Mammary microvascular endothelial cell (primary cell): ENCODE measurements around the gene CCL8. TPM values are rescaled to one million over a fixed set of nuclear protein-coding genes. Genes with fewer than 3 reads are reported as not detected.

Experiments used
- total RNA-seq: library from RNA; depleted of rRNA; stranded (reverse); fragments of >200 nt; gene quantifications from 2 replicates; pipeline ENCODE4 v1.2.3, GENCODE V29; 2015

The CCL8 gene
- not detected in 2 replicates for total RNA-seq

DNA sequence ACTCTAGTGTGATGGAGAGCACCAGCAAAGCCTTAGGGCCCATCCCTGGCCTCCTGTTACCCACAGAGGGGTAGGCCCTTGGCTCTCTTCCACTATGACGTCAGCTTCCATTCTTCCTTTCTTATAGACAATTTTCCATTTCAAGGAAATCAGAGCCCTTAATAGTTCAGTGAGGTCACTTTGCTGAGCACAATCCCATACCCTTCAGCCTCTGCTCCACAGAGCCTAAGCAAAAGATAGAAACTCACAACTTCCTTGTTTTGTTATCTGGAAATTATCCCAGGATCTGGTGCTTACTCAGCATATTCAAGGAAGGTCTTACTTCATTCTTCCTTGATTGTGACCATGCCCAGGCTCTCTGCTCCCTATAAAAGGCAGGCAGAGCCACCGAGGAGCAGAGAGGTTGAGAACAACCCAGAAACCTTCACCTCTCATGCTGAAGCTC lies at the start of gene CCL8:
Gene CCL8 (plus strand): TSS at position 397 of the 445 bp plus-strand sequence. CDS start 67 bp downstream, outside the sequence.

DNA sequence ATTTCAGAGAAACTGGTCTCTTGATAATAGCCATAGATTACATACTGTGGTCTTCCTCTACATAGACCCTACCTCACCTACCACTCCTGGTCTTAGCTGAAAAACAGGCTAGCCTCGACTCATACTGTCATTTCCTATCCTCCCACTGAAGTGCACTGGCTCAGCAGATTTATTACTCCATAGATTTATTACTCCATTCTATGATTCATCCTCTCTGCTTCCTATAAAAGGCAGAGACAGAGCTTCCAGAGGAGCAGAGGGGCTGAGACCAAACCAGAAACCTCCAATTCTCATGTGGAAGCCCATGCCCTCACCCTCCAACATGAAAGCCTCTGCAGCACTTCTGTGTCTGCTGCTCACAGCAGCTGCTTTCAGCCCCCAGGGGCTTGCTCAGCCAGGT lies 49.3 kb upstream of the CCL8 start, which contains the start of gene CCL7:
Gene CCL7 (plus strand): TSS at position 253 of the 400 bp plus-strand sequence. CDS start 70 bp downstream, at position 323.

GRCh38 chr17:34285286-34285792 lies 33.9 kb upstream of the CCL8 start, which contains the start of gene CCL11:
TSS of gene CCL11 (plus strand) at chr17:34285742. CDS start at chr17:34285809, 67 bp downstream.

DNA sequence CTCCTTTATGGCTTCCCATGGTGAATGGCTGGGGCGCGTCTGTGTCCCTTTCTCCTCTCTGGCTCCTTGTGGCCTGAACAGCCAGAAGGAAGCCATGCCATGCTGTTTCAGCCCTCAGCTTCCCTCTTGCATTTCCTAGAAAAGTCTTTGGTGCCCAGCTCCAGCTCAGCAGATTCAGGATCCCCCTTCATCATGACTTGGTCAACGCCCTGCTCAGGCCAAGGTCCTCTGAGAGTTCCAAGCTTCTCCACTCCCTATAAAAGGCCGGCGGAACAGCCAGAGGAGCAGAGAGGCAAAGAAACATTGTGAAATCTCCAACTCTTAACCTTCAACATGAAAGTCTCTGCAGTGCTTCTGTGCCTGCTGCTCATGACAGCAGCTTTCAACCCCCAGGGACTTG lies 37.0 kb downstream of the CCL8 start, which contains the start of gene CCL13:
Gene CCL13 (plus strand): TSS at position 287 of the 400 bp plus-strand sequence. CDS start 47 bp downstream, at position 334.

DNA sequence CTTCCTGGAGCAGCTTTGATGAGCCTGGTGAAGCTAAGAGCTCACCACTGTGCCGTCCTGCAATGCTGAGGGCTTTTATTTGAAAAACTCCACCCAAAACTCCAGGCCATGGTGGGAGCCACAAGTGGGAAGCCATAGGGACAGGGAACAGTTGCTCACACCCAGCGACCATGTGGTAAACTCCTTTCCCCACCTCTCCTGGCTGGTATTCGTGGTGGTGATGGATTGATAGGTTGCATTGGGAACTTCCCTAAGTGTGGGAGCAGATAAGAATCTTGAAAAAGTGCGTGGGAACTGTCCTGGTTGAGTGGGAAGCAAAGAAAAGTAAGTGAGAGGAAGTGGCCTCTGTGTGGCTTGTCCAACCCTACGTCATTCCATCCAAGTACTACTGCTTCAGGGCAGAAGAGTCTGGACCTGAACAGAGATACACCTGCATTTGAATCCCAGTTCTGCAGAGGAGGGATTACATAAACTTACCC lies 44.0 kb downstream of the CCL8 start, which contains the start of gene CCL1:
Gene CCL1 (minus strand): TSS at position 51 of the 479 bp plus-strand sequence. CDS start 72 bp downstream, outside the sequence.

Other genes starting within 250 kb of the CCL8 start
- 158 and 184 TPM in 2 replicates for gene CCL2, start 64.2 kb upstream of the CCL8 start, total RNA-seq
- gene CCL7, start 49.2 kb upstream of the CCL8 start, total RNA-seq = not detected in 2 replicates
- gene CCL11, start 33.7 kb upstream of the CCL8 start, total RNA-seq = not detected in 2 replicates
- not detected in 2 replicates for gene CCL13, start 37.0 kb downstream of the CCL8 start, total RNA-seq
- not detected in 2 replicates for gene CCL1, start 43.8 kb downstream of the CCL8 start, total RNA-seq